Mammary epithelial cell (primary cell): ENCODE measurements around the gene ZC3H7B.

Experiments
- CTCF ChIP-seq, 2 donors: IDR thresholded peaks in 1 of 2; conservative IDR thresholded peaks in 1 of 2; 2 replicates each; pipeline ENCODE4 v1.5.1; 2011 to 2012; ENCODE audit warnings: inconsistent platforms in 2 of 2, low read length in 2 of 2, mild to moderate bottlenecking in 2 of 2, control low read depth in 1 of 2, low read depth in 1 of 2; ENCODE audit not compliant: insufficient read depth in 1 of 2; ENCODE audit errors: extremely low read depth in 1 of 2
- EZH2 ChIP-seq: IDR thresholded peaks from 2 replicates; pipeline ENCODE4 v1.6.1; 2012; ENCODE audit warnings: low read length, inconsistent platforms, borderline replicate concordance

GRCh38 chr22:41364233-41364632, 62.9 kb downstream of the ZC3H7B start:
- TF ChIP-seq CTCF (conservative IDR thresholded peaks at IDR 0.05 in 1 of 2, IDR thresholded peaks at IDR 0.05 in 1 of 2; ENCODE audit: extremely low read depth in 1 of 2, insufficient read depth in 1 of 2, low read depth in 1 of 2, low read length in 2 of 2) (no peak), EZH2 (no peak)
